Peyer's patch (tissue), 4 donors: Measurements from ENCODE around the gene IMPACT.

Experiments used
- CTCF ChIP-seq, 6 experiments: fragments of 450-650 bp in 4 of 6; fragments of 200-600 bp in 2 of 6; sonication (generic) in 1 of 6; IDR thresholded peaks; one replicate each; pipeline ENCODE4 v1.5.1; 2017 to 2019; ENCODE audit warnings: antibody characterized with exemption in 6 of 6, mild to moderate bottlenecking in 3 of 6, moderate library complexity in 1 of 6
- POLR2A ChIP-seq, 2 donors: fragments of 450-650 bp; IDR thresholded peaks; one replicate each; pipeline ENCODE4 v1.5.1; 2017; ENCODE audit warnings: antibody characterized with exemption in 2 of 2, mild to moderate bottlenecking in 2 of 2, moderate library complexity in 2 of 2

- TF ChIP-seq CTCF (IDR thresholded peaks at IDR 0.05) (no peak), POLR2A (IDR thresholded peaks at IDR 0.05) (no peak)
Measured at GRCh38 chr18:24381126-24381525, 45.3 kb upstream of the IMPACT start.
